ENCODE data around the gene ERVH48-1.
A peak's percentile ranks its signal among the peaks of the same experiment; 100 is the strongest.
"Not testable (repeated sequence)": the region's sequence is repeated elsewhere in the genome, so short reads cannot be mapped to it uniquely, and the experiment has no call there.

ERVH48-1 gene

GRCh38 chr21:42938606-42938995 lies 13.2 kb upstream of the ERVH48-1 start:
- not testable (repeated sequence) for DNase-seq

GRCh38 chr21:42937960-42938605 lies 12.7 kb upstream of the ERVH48-1 start:
- DNase-seq, result no peak

- not testable (repeated sequence) for DNase-seq
These were observed 11.9 kb upstream of the ERVH48-1 start for GRCh38 chr21:42937034-42937940.

- not testable (repeated sequence) for DNase-seq
These were observed 10.9 kb upstream of the ERVH48-1 start for GRCh38 chr21:42936360-42936759.

GRCh38 chr21:42933973-42934372 lies 8.5 kb upstream of the ERVH48-1 start:
- DNase-seq, result not testable (repeated sequence)

- peak; percentile 9 for DNase-seq
These were observed 7.9 kb upstream of the ERVH48-1 start for GRCh38 chr21:42933137-42933970.

- DNase-seq, result not testable (repeated sequence)
These were observed 7.1 kb upstream of the ERVH48-1 start for GRCh38 chr21:42932378-42933136.

GRCh38 chr21:42931560-42932235 lies 6.3 kb upstream of the ERVH48-1 start:
- DNase-seq, result no peak

GRCh38 chr21:42929969-42930368 lies 4.5 kb upstream of the ERVH48-1 start:
- no peak for DNase-seq

- DNase-seq, result not testable (repeated sequence)
These were observed 2.2 kb upstream of the ERVH48-1 start for GRCh38 chr21:42927474-42928200.

GRCh38 chr21:42924433-42924751 lies 1.0 kb downstream of the ERVH48-1 start:
- no peak for DNase-seq

GRCh38 chr21:42923553-42924432 lies 1.6 kb downstream of the ERVH48-1 start:
- DNase-seq, result peak; percentile 95

GRCh38 chr21:42922918-42923317 lies 2.5 kb downstream of the ERVH48-1 start:
- DNase-seq, result no peak

- DNase-seq, result no peak
These were observed 3.5 kb downstream of the ERVH48-1 start for GRCh38 chr21:42921927-42922326.

- no peak for DNase-seq
These were observed 7.1 kb downstream of the ERVH48-1 start for GRCh38 chr21:42918291-42918690.

- DNase-seq, result no peak
These were observed 12.0 kb downstream of the ERVH48-1 start for GRCh38 chr21:42913476-42913875.

GRCh38 chr21:42911920-42912319 lies 13.5 kb downstream of the ERVH48-1 start:
- not testable (repeated sequence) for DNase-seq

- not testable (repeated sequence) for DNase-seq
These were observed 16.9 kb downstream of the ERVH48-1 start for GRCh38 chr21:42908484-42908883.

- DNase-seq, result no peak
These were observed 19.2 kb downstream of the ERVH48-1 start for GRCh38 chr21:42906233-42906632.

- DNase-seq, result no peak
These were observed 20.2 kb downstream of the ERVH48-1 start for GRCh38 chr21:42905195-42905594.

All from COR-L47 (cell line).